Activated CD4-positive, alpha-beta T cell treated with anti-CD3 and anti-CD28 coated beads, Interleukin-2, amount 10 ng/mL, durations not matched to agents 24 days and 14 days (primary cell): ENCODE results near the gene CNPY1. TPM values are rescaled to one million over a fixed set of nuclear protein-coding genes. Genes with fewer than 3 reads are reported as not detected.

Source experiments
- DNase-seq: peaks from one replicate; pipeline ENCODE4 v3.0.0; 2022
- H3K27ac Mint-ChIP-seq: one replicate; pipeline ENCODE4 v1.8.0; 2022; ENCODE audit warnings: mild to moderate bottlenecking, mixed read lengths
- H3K27me3 Mint-ChIP-seq: one replicate; pipeline ENCODE4 v1.8.0; 2022; ENCODE audit warnings: mixed read lengths
- H3K36me3 Mint-ChIP-seq: one replicate; pipeline ENCODE4 v1.8.0; 2022; ENCODE audit warnings: low read depth, mild to moderate bottlenecking, mixed read lengths
- H3K4me1 Mint-ChIP-seq: one replicate; pipeline ENCODE4 v1.8.0; 2021; ENCODE audit warnings: mixed read lengths
- H3K4me3 Mint-ChIP-seq: one replicate; pipeline ENCODE4 v1.8.0; 2022; ENCODE audit warnings: mild to moderate bottlenecking, moderate library complexity, mixed read lengths
- H3K9me3 Mint-ChIP-seq: one replicate; pipeline ENCODE4 v1.8.0; 2021; ENCODE audit warnings: mixed read lengths
- intact Hi-C: fragments of 100-400 bp; cut with micrococcal nuclease; formaldehyde crosslinking; loops from one replicate; pipeline ENCODE4 v1.15.1; 2023
- total RNA-seq: library from RNA; stranded (reverse); gene quantifications from 2 replicates; pipeline ENCODE4 v1.2.3, GENCODE V29; 2022

CNPY1 gene
- total RNA-seq, 1 donor from 2014 or later, result not detected

- no peaks in the 10 kb centered on the region for H3K36me3 Mint-ChIP-seq
Observed at GRCh38 chr7:155584763-155585531, 38.6 kb upstream of the CNPY1 start.

GRCh38 chr7:155584261-155584660 lies 37.9 kb upstream of the CNPY1 start:
- no peak overlapping the region for H3K27ac Mint-ChIP-seq
- H3K4me1 Mint-ChIP-seq, result peaks cover 6% of the 10 kb centered on the region
- intact Hi-C loops, result no loop called here
- no peaks in the 10 kb centered on the region for H3K9me3 Mint-ChIP-seq
- H3K36me3 Mint-ChIP-seq, result no peaks in the 10 kb centered on the region
- H3K27me3 Mint-ChIP-seq, result peaks cover 40% of the 10 kb centered on the region
- H3K4me3 Mint-ChIP-seq, result no peak overlapping the region
- no peak for DNase-seq

More at GRCh38 chr7:155584763-155585531, 38.6 kb upstream of the CNPY1 start:
- no peak overlapping the region for H3K4me3 Mint-ChIP-seq
- H3K27ac Mint-ChIP-seq, result no peak overlapping the region
- DNase-seq, result no peak
- intact Hi-C loops, result no loop called here
- peaks cover 39% of the 10 kb centered on the region for H3K27me3 Mint-ChIP-seq
- peaks cover 4% of the 10 kb centered on the region for H3K4me1 Mint-ChIP-seq
- H3K9me3 Mint-ChIP-seq, result no peaks in the 10 kb centered on the region

GRCh38 chr7:155583636-155584035 lies 37.3 kb upstream of the CNPY1 start:
- no peak overlapping the region for H3K4me3 Mint-ChIP-seq
- H3K9me3 Mint-ChIP-seq, result no peaks in the 10 kb centered on the region
- intact Hi-C loops, result no loop called here
- H3K27ac Mint-ChIP-seq, result no peak overlapping the region
- H3K36me3 Mint-ChIP-seq, result no peaks in the 10 kb centered on the region
- H3K27me3 Mint-ChIP-seq, result peaks cover 40% of the 10 kb centered on the region
- H3K4me1 Mint-ChIP-seq, result peaks cover 6% of the 10 kb centered on the region
- DNase-seq, result no peak

GRCh38 chr7:155581954-155582353 lies 35.6 kb upstream of the CNPY1 start:
- H3K4me1 Mint-ChIP-seq, result peaks cover 6% of the 10 kb centered on the region
- no peak overlapping the region for H3K4me3 Mint-ChIP-seq
- peaks cover 37% of the 10 kb centered on the region for H3K27me3 Mint-ChIP-seq
- no peaks in the 10 kb centered on the region for H3K9me3 Mint-ChIP-seq
- intact Hi-C loops, result no loop called here
- H3K27ac Mint-ChIP-seq, result no peak overlapping the region
- no peak for DNase-seq
- H3K36me3 Mint-ChIP-seq, result no peaks in the 10 kb centered on the region

- peaks cover 6% of the 10 kb centered on the region for H3K4me1 Mint-ChIP-seq
- peaks cover 33% of the 10 kb centered on the region for H3K27me3 Mint-ChIP-seq
- no peak overlapping the region for H3K4me3 Mint-ChIP-seq
- no peaks in the 10 kb centered on the region for H3K36me3 Mint-ChIP-seq
- no peak for DNase-seq
- intact Hi-C loops, result no loop called here
- H3K9me3 Mint-ChIP-seq, result no peaks in the 10 kb centered on the region
- H3K27ac Mint-ChIP-seq, result no peak overlapping the region
Observed at GRCh38 chr7:155581107-155581830, 34.9 kb upstream of the CNPY1 start.

GRCh38 chr7:155580367-155580766 lies 34.0 kb upstream of the CNPY1 start:
- H3K27ac Mint-ChIP-seq, result no peak overlapping the region
- H3K4me1 Mint-ChIP-seq, result peaks cover 6% of the 10 kb centered on the region
- DNase-seq, result no peak
- H3K36me3 Mint-ChIP-seq, result no peaks in the 10 kb centered on the region
- H3K9me3 Mint-ChIP-seq, result no peaks in the 10 kb centered on the region
- H3K27me3 Mint-ChIP-seq, result peaks cover 25% of the 10 kb centered on the region
- intact Hi-C loops, result no loop called here
- no peak overlapping the region for H3K4me3 Mint-ChIP-seq

- H3K4me1 Mint-ChIP-seq, result peaks cover 6% of the 10 kb centered on the region
- no peak overlapping the region for H3K4me3 Mint-ChIP-seq
- no peaks in the 10 kb centered on the region for H3K9me3 Mint-ChIP-seq
- H3K27me3 Mint-ChIP-seq, result peaks cover 18% of the 10 kb centered on the region
- DNase-seq, result no peak
- H3K27ac Mint-ChIP-seq, result no peak overlapping the region
- intact Hi-C loops, result no loop called here
- H3K36me3 Mint-ChIP-seq, result no peaks in the 10 kb centered on the region
Observed at GRCh38 chr7:155579565-155579964, 33.2 kb upstream of the CNPY1 start.

- Mint-ChIP-seq H3K36me3 (no peaks in the 10 kb centered on the region), H3K4me3 (no peak overlapping the region), H3K27ac (no peak overlapping the region), H3K4me1 (peaks cover 6% of the 10 kb centered on the region), H3K9me3 (no peaks in the 10 kb centered on the region), H3K27me3 (peaks cover 9% of the 10 kb centered on the region)
- DNase-seq, result no peak
- intact Hi-C loops, result no loop called here
Observed at GRCh38 chr7:155578016-155578415, 31.7 kb upstream of the CNPY1 start.

GRCh38 chr7:155577509-155577905 lies 31.1 kb upstream of the CNPY1 start:
- H3K4me1 Mint-ChIP-seq, result peaks cover 6% of the 10 kb centered on the region
- peaks cover 4% of the 10 kb centered on the region for H3K27me3 Mint-ChIP-seq
- no peaks in the 10 kb centered on the region for H3K36me3 Mint-ChIP-seq
- intact Hi-C loops, result no loop called here
- no peak for DNase-seq
- no peak overlapping the region for H3K4me3 Mint-ChIP-seq
- H3K9me3 Mint-ChIP-seq, result no peaks in the 10 kb centered on the region
- H3K27ac Mint-ChIP-seq, result no peak overlapping the region

GRCh38 chr7:155576900-155577508 lies 30.6 kb upstream of the CNPY1 start:
- Mint-ChIP-seq H3K36me3 (no peaks in the 10 kb centered on the region), H3K27ac (no peak overlapping the region), H3K4me1 (peaks cover 6% of the 10 kb centered on the region), H3K4me3 (no peak overlapping the region), H3K27me3 (peaks cover 3% of the 10 kb centered on the region), H3K9me3 (no peaks in the 10 kb centered on the region)
- intact Hi-C loops, result no loop called here
- DNase-seq, result no peak

GRCh38 chr7:155576416-155576815 lies 30.1 kb upstream of the CNPY1 start:
- DNase-seq, result no peak
- intact Hi-C loops, result no loop called here
- Mint-ChIP-seq H3K27ac (no peak overlapping the region), H3K9me3 (no peaks in the 10 kb centered on the region), H3K36me3 (no peaks in the 10 kb centered on the region), H3K4me1 (peaks cover 6% of the 10 kb centered on the region), H3K4me3 (no peak overlapping the region), H3K27me3 (peaks cover 3% of the 10 kb centered on the region)

GRCh38 chr7:155574556-155575290 lies 28.4 kb upstream of the CNPY1 start:
- Mint-ChIP-seq H3K27ac (no peak overlapping the region), H3K9me3 (no peaks in the 10 kb centered on the region), H3K4me3 (no peak overlapping the region), H3K36me3 (no peaks in the 10 kb centered on the region), H3K27me3 (peaks cover 1% of the 10 kb centered on the region), H3K4me1 (peaks cover 2% of the 10 kb centered on the region)
- no peak for DNase-seq
- intact Hi-C loops, result no loop called here

- no peaks in the 10 kb centered on the region for H3K27me3 Mint-ChIP-seq
Observed at GRCh38 chr7:155571581-155572345, 25.4 kb upstream of the CNPY1 start.

More at GRCh38 chr7:155571581-155572345, 25.4 kb upstream of the CNPY1 start:
- Mint-ChIP-seq H3K4me1 (no peaks in the 10 kb centered on the region), H3K27ac (no peak overlapping the region), H3K4me3 (no peak overlapping the region), H3K9me3 (no peaks in the 10 kb centered on the region), H3K36me3 (no peaks in the 10 kb centered on the region)
- DNase-seq, result no peak
- intact Hi-C loops, result no loop called here
